Measurements from ENCODE around the gene WDR72. TPM values are rescaled to one million over a fixed set of nuclear protein-coding genes. Genes with fewer than 3 reads are reported as not detected.

WDR72 gene
- total and polyA plus RNA-seq, 2 of the 8 experiments (the other 6 are each of a cell fraction or from before 2014, with no cell fraction given): 1.2 to 1.9 TPM

GRCh38 chr15:53716909-53717876 lies 42.3 kb downstream of the WDR72 start:
- Histone ChIP-seq H2BK5ac (ENCODE audit: low read depth, low read length) (no peak overlapping the region), H3K4me2 (ENCODE audit: insufficient read depth in 1 of 2, low read depth in 2 of 2, low read length in 2 of 2) (no peak overlapping the region), H3K9me3 (ENCODE audit: insufficient read depth in 2 of 2, low read depth in 1 of 2, low read length in 1 of 2) (no peaks in the 10 kb centered on the region), H4K8ac (ENCODE audit: extremely low read depth, insufficient read depth, low read length) (no peak overlapping the region), H2AFZ (ENCODE audit: low read length) (no peak overlapping the region), H3K27ac (ENCODE audit: low read depth, low read length) (no peak overlapping the region), H3K18ac (ENCODE audit: extremely low read depth, low read length) (no peak overlapping the region), H3K4me1 (replicated peaks in 1 of 4; ENCODE audit: control insufficient read depth in 3 of 4, insufficient read depth in 4 of 4, low read length in 3 of 4) (no peaks in the 10 kb centered on the region), H2BK120ac (replicated peaks; ENCODE audit: low read depth, low read length) (no peak overlapping the region), H3K79me1 (ENCODE audit: low read depth, low read length) (no peaks in the 10 kb centered on the region), H4K91ac (replicated peaks; ENCODE audit: insufficient read length, low read length) (no peak overlapping the region), H3K56ac (replicated peaks; ENCODE audit: insufficient read length, low read depth, low read length) (no peak overlapping the region), H4K5ac (ENCODE audit: insufficient read length, low read depth, low read length) (no peak overlapping the region), H3K36me3 (ENCODE audit: control insufficient read depth in 2 of 4, insufficient read depth in 4 of 4, low read length in 3 of 4) (no peaks in the 10 kb centered on the region), H2BK15ac (ENCODE audit: low read length) (no peak overlapping the region), H2BK20ac (ENCODE audit: low read length) (no peak overlapping the region), H3K23me2 (ENCODE audit: low read depth, low read length) (no peaks in the 10 kb centered on the region), H3K79me2 (ENCODE audit: control insufficient read depth in 1 of 2, insufficient read depth in 2 of 2, low read length in 2 of 2) (no peaks in the 10 kb centered on the region), H2AK5ac (ENCODE audit: low read depth, low read length) (no peak overlapping the region), H3K4ac (replicated peaks; ENCODE audit: insufficient read length, low read depth, low read length) (no peak overlapping the region), H3K23ac (ENCODE audit: insufficient read length) (no peak overlapping the region), H2BK12ac (ENCODE audit: low read depth, low read length) (no peak overlapping the region), H4K20me1 (replicated peaks in 1 of 2; ENCODE audit: control insufficient read depth in 1 of 2, insufficient read depth in 2 of 2, low read length in 2 of 2) (no peaks in the 10 kb centered on the region), H3K9ac (replicated peaks in 1 of 4; ENCODE audit: extremely low read depth in 1 of 4, low read depth in 3 of 4, low read length in 3 of 4) (no peak overlapping the region), H3K27me3 (replicated peaks in 1 of 4; ENCODE audit: control insufficient read depth in 3 of 4, extremely low read depth in 1 of 4, insufficient read depth in 3 of 4, low read length in 3 of 4) (no peaks in the 10 kb centered on the region), H3K14ac (ENCODE audit: insufficient read length) (no peak overlapping the region), H3K4me3 (ENCODE audit: extremely low read depth in 1 of 4, insufficient read depth in 2 of 4, low read depth in 3 of 4, low read length in 4 of 4) (no peak overlapping the region)
- FAIRE-seq (peak; percentile 68), DNase-seq (ENCODE audit: low read depth in 1 of 2, low spot score in 2 of 2) (no peak)
- ChIA-PET CTCF (ENCODE audit: partially characterized antibody) (interaction anchor here (0.6 to 1.2 kb wide), 6 partner anchors 10 to 953 kb away, joined by 3 to 5 read pairs (median 3); no protein-coding TSS in a partner anchor), POLR2A (ENCODE audit: partially characterized antibody) (no interaction called here)
- WGBS, 2 experiments (ENCODE audit: extremely low coverage in 1 of 2, insufficient coverage in 1 of 2, insufficient read length in 1 of 2, insufficient replicate concordance in 2 of 2, low coverage in 1 of 2, low lambda C conversion rate in 2 of 2, missing lambda C conversion rate in 1 of 2): 61% methylated on average over 3 of the region's 3 CpGs; no CpG with 5 or more reads in 1 of the 2 experiments
- TF ChIP-seq RXRA (IDR thresholded peaks at IDR 0.05; ENCODE audit: insufficient read depth, low read depth, low read length) (no peak), ATF3 (IDR thresholded peaks at IDR 0.05; ENCODE audit: insufficient read depth, low read depth, low read length) (no peak), HDAC2 (IDR thresholded peaks at IDR 0.05; ENCODE audit: borderline replicate concordance in 1 of 2, low read depth in 2 of 2, low read length in 2 of 2) (no peak), GABPA (IDR thresholded peaks at IDR 0.05; ENCODE audit: borderline replicate concordance, insufficient read depth, low read length) (no peak), RAD21 (IDR thresholded peaks at IDR 0.05 in 1 of 2, conservative IDR thresholded peaks at IDR 0.05 in 1 of 2; ENCODE audit: low read depth in 2 of 2, low read length in 2 of 2) (peak; percentile 69 to 71), CTCF (IDR thresholded peaks at IDR 0.05; ENCODE audit: control extremely low read depth in 1 of 3, insufficient read depth in 1 of 3, low read depth in 1 of 3, low read length in 3 of 3) (peak in 2 of 3 experiments; percentile 21 to 33; a peak in 2 of 4 replicates), SIX5 (IDR thresholded peaks at IDR 0.05; ENCODE audit: low read depth, low read length) (no peak)
